Measurements from ENCODE around the gene CLDN11.

CLDN11 gene

GRCh38 chr3:170470063-170471016, 51.7 kb downstream of the CLDN11 start:
- DNase-seq (ENCODE audit: low spot score) = no peak

DNA sequence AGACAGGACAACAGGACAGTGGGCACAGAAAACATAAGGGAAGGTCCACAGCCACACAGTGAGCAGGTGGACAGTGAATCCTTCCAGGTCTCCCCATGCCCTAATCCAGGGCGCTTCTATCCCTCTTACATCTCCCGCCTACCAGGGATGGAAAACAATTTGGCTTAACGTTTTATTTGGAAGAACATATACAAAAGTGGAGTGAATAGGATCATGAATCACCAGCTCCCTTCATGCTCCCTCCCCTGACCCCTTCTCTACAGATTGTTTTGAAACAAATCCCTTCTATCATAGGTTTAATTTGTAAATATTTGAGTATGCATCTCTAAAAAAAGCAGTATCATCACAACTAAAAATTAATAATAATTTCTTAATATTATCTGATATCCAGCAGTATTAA, 52.5 kb downstream of the CLDN11 start:
- DNase-seq (ENCODE audit: low spot score) = no peak

- DNase-seq (ENCODE audit: low spot score) = no peak
Observed at GRCh38 chr3:170473358-170473757, 54.7 kb downstream of the CLDN11 start.

GRCh38 chr3:170475092-170475685, 56.5 kb downstream of the CLDN11 start:
- DNase-seq (ENCODE audit: low spot score) = no peak

GRCh38 chr3:170476291-170476690, 57.6 kb downstream of the CLDN11 start:
- no peak for DNase-seq (ENCODE audit: low spot score)

DNA sequence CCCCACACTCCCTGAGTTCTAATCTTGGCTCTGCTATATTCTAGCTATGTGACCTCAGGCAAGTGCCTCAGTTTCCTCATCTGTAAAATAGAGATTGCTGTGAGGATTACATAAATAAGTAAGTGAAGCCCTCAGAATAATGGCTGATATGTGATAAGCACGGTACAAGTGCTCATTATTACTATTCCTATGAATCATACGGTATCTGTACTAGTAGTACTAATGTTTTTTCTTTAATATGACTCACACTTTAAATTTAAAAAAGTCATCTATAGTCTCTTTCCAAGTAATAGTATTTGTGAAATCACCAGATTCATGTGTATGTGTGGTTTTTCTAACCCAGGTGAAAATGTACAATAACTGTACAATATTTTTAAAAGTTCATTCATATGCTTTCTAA, 58.7 kb downstream of the CLDN11 start:
- DNase-seq (ENCODE audit: low spot score) = no peak

GRCh38 chr3:170480111-170480510, 61.4 kb downstream of the CLDN11 start:
- no peak for DNase-seq (ENCODE audit: low spot score)

DNA sequence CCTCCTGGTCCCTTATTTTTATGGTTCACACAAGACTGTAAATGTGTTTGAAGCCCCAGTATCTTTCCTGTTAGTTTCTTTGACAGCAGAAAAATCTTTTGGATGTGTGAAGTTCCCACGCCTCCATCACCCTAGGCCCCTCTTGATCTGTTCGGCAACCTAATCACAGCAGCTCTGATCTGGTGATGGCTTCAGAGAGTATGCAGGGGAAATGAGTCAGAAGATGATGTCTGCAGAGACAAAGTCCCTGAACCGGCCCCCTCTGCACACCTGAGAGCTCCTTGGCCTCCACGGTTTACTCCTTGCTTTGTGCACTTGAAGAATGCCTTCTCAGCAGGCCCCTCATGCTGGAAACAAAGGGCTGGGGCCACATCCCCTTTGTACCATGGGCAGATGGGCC, 63.5 kb downstream of the CLDN11 start:
- DNase-seq (ENCODE audit: low spot score) = no peak

GRCh38 chr3:170483485-170484262, 65.0 kb downstream of the CLDN11 start:
- DNase-seq (ENCODE audit: low spot score) = no peak

All from SW480 (cell line).